GM12878 (cell line): ENCODE measurements around the gene PIERCE2. TPM values are rescaled to one million over a fixed set of nuclear protein-coding genes. Genes with fewer than 3 reads are reported as not detected.
"Not testable (repeated sequence)": the region's sequence is repeated elsewhere in the genome, so short reads cannot be mapped to it uniquely, and the experiment has no call there.

ENCODE experiments used
- ATAC-seq: fragments of 200-7000 bp; cut with Tn5 transposase; 3 replicates; pipeline ENCODE4 v1.9.1; 2020; ENCODE audit warnings: mild to moderate bottlenecking, moderate library complexity
- BruUV-seq: library from RNA; stranded (reverse); fragments of 400-500 nt; replicated peaks from 2 replicates; lab custom pipeline; 2021; lab: Mats Ljungman, UMichigan
- CTCF ChIA-PET: fragments of 300-600 bp; sonication (Branson Sonifier 250); formaldehyde crosslinking; extraction: SDS; loops from one replicate; lab custom pipeline; 2021; ENCODE audit warnings: inconsistent platforms; lab: Yijun Ruan, JAX
- POLR2A ChIA-PET: fragments of 350-600 bp; formaldehyde crosslinking; extraction: SDS; loops from one replicate; lab custom pipeline; 2021; ENCODE audit warnings: inconsistent platforms; lab: Charles Lee
- RAD21 ChIA-PET: fragments of 300-600 bp; sonication (Branson Sonifier 250); formaldehyde crosslinking; loops from one replicate; lab custom pipeline; 2023; ENCODE audit warnings: antibody characterized with exemption; ENCODE audit not compliant: unreplicated experiment; lab: Charles Lee
- SMC1A ChIA-PET: fragments of 300-600 bp; sonication (Branson Sonifier 250); formaldehyde crosslinking; loops from one replicate; lab custom pipeline; 2023; ENCODE audit not compliant: unreplicated experiment, uncharacterized antibody; lab: Charles Lee
- DNase-seq: peaks from one replicate; pipeline ENCODE4 v3.0.0-alpha.2; 2011; ENCODE audit warnings: low read depth, low spot score
- FAIRE-seq: peaks from 3 replicates; lab custom pipeline; 2011; peaks lifted over from hg19 to GRCh38; lab: Jason Lieb, UNC
- H2AFZ ChIP-seq: 2 replicates; pipeline ENCODE4 v1.6.0; 2011; ENCODE audit warnings: low read depth, low read length, control low read depth; ENCODE audit not compliant: control insufficient read depth
- H3K27ac ChIP-seq: 2 replicates; pipeline ENCODE4 v1.5.1; 2011; ENCODE audit warnings: control low read depth; ENCODE audit not compliant: control insufficient read depth, insufficient read depth
- H3K27me3 ChIP-seq, 2 experiments: replicated peaks in 1 of 2; 2 replicates each; pipeline versions ENCODE4 v1.6.0 to v1.6.1; 2011; ENCODE audit warnings: low read length in 1 of 2; ENCODE audit not compliant: control insufficient read depth in 2 of 2, insufficient read depth in 2 of 2
- H3K36me3 ChIP-seq, 2 experiments: 2 replicates each; pipeline ENCODE4 v1.5.1; 2011; ENCODE audit warnings: low read length in 1 of 2; ENCODE audit not compliant: control insufficient read depth in 2 of 2, insufficient read depth in 2 of 2
- H3K4me1 ChIP-seq: 2 replicates; pipeline ENCODE4 v1.6.1; 2011; ENCODE audit warnings: mild to moderate bottlenecking, low read length, moderate library complexity, mixed read lengths; ENCODE audit not compliant: control insufficient read depth, insufficient read depth
- H3K4me2 ChIP-seq: 2 replicates; pipeline ENCODE4 v1.6.0; 2011; ENCODE audit warnings: control low read depth; ENCODE audit not compliant: control insufficient read depth, insufficient read depth
- H3K4me3 ChIP-seq: fragments of 200-600 bp; sonication (generic); 2 replicates; pipeline ENCODE4 v1.5.1; 2016
- H3K79me2 ChIP-seq: 2 replicates; pipeline ENCODE4 v1.6.0; 2011; ENCODE audit warnings: low read length; ENCODE audit not compliant: control insufficient read depth, insufficient read depth
- H3K9ac ChIP-seq: 2 replicates; pipeline ENCODE4 v1.8.0; 2011; ENCODE audit warnings: low read length, control low read depth, mixed read lengths; ENCODE audit not compliant: control insufficient read depth, insufficient read depth
- H3K9me3 ChIP-seq: replicated peaks from 3 replicates; pipeline ENCODE4 v1.5.1; 2011; ENCODE audit warnings: mild to moderate bottlenecking, low read length; ENCODE audit not compliant: control insufficient read depth, insufficient read depth
- H4K20me1 ChIP-seq: 2 replicates; pipeline ENCODE4 v1.6.0; 2011; ENCODE audit not compliant: control insufficient read depth, insufficient read depth
- CBFB ChIP-seq: IDR thresholded peaks from 2 replicates; pipeline ENCODE4 v1.6.1; 2016; ENCODE audit warnings: antibody characterized with exemption, low read depth
- CTCF ChIP-seq, 3 experiments: IDR thresholded peaks in 2 of 3; conservative IDR thresholded peaks in 1 of 3; 2 replicates each; pipeline ENCODE4 v1.5.1; 2011; ENCODE audit warnings: low read depth in 3 of 3, low read length in 3 of 3, mild to moderate bottlenecking in 3 of 3, control low read depth in 2 of 3, moderate library complexity in 2 of 3, inconsistent platforms in 1 of 3, mixed read lengths in 1 of 3; ENCODE audit not compliant: control insufficient read depth in 2 of 3, insufficient read depth in 1 of 3; ENCODE audit errors: extremely low read depth in 1 of 3
- HDAC6 ChIP-seq: fragments of 200-600 bp; sonication (generic); IDR thresholded peaks from one replicate; pipeline ENCODE4 v1.8.0; 2017; ENCODE audit warnings: antibody characterized with exemption; ENCODE audit not compliant: unreplicated experiment
- RAD21 ChIP-seq: IDR thresholded peaks from 2 replicates; pipeline ENCODE4 v1.6.1; 2011; ENCODE audit warnings: mild to moderate bottlenecking, low read depth, low read length, moderate library complexity; ENCODE audit not compliant: insufficient read depth
- SMC3 ChIP-seq: IDR thresholded peaks from 2 replicates; pipeline ENCODE4 v1.6.1; 2011; ENCODE audit warnings: low read length, improper control_type of control experiment, borderline replicate concordance
- WGBS: methylation state at CpG from one replicate; pipeline ENCODE4 v1.1.6; 2016; ENCODE audit warnings: low lambda C conversion rate; ENCODE audit not compliant: insufficient replicate concordance, insufficient coverage; ENCODE audit errors: missing lambda C conversion rate; 5-methylcytosine and 5-hydroxymethylcytosine counted together
- in situ Hi-C: fragments of 300-500 bp; cut with MboI; formaldehyde crosslinking; loops from 9 replicates; pipeline ENCODE4 v1.14.3; 2018; ENCODE audit warnings: mixed read lengths
- intact Hi-C: fragments of 100-400 bp; cut with micrococcal nuclease; formaldehyde crosslinking; loops from one replicate; pipeline ENCODE4 v1.14.2; 2022; ENCODE audit not compliant: unreplicated experiment
- polyA plus RNA-seq, 11 experiments: library from polyadenylated mRNA; depleted of rRNA in 4 of 11; unstranded in 6 of 11; stranded (reverse) in 5 of 11; fragments of >200 nt; fragmentation: Nextera tagmentation in 4 of 11; fragmentation: Illumina TruSeq in 1 of 11; extraction: Ambion mirVana in 4 of 11; extraction: Trizol in 1 of 11; gene quantifications; 1 replicate in 1 of 11; 2 replicates in 10 of 11; pipeline versions ENCODE4 v1.2.1 to v1.2.3, GENCODE V29; 2011 to 2016; ENCODE audit warnings: inconsistent platforms in 2 of 11, missing spikeins in 2 of 11, low read depth in 1 of 11
- total RNA-seq, 4 experiments: library from RNA; depleted of rRNA in 3 of 4; stranded (reverse); fragments of >200 nt in 3 of 4; fragmentation: Illumina TruSeq in 1 of 4; extraction: Trizol in 1 of 4; gene quantifications; 2 replicates each; pipeline versions ENCODE4 v1.2.1 to v1.2.3, GENCODE V29; 2013 to 2021

The PIERCE2 gene
- total and polyA plus RNA-seq, 10 of the 15 experiments (the other 5 are each of a cell fraction or from before 2014, with no cell fraction given) = 0.33 to 1.4 (median 0.89) TPM; not detected in 1

DNA sequence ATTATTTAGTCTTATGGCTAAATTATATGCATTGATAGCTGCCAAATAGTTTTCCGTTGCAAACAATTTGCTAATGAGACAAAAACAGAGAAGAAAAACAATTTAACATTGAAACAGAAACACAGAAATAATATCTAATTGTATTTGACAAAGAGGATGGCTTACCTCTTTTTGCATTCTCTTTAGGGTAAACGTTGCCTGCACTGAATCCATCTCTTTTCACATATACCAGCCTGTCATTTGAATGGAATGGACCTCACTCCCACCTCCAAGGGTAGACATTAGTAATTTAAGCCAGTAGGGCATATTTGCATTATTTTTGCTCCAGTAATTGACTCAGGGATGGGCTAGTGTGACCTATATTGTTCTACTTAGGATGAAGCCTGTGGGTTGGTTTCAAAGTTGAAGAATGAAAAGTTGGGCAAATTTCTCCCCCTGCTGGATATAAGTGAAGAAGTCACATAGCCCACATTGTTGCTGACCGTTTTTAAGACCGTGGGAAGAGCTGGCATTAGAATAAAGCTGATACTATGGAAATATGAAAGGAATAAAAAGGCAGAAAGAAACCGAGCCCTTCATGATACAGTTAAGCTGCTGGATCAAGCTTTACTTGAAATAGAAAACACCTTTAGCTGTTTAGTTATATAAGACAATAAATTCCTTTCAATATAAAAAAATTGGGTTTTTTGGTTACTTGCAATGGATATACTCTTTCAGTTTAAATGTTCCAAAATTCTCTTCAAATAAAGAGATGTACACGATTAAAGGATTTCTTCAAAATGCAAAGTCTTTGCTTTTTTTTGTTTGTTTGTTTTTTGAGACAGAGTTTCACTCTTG, 26.9 kb downstream of the PIERCE2 start:
- no peaks in the 10 kb centered on the region for H3K9me3 ChIP-seq
- DNase-seq = no peak
- H3K4me1 ChIP-seq = no peaks in the 10 kb centered on the region
- intact Hi-C loops (loop anchor here (1.0 to 10.0 kb wide), 4 partner anchors 145 to 1470 kb away; no protein-coding TSS in a partner anchor), in situ Hi-C loops (loop anchor here (5.0 to 25.0 kb wide), 3 partner anchors 218 to 1623 kb away; no protein-coding TSS in a partner anchor)
- no peaks in the 10 kb centered on the region for H4K20me1 ChIP-seq
- H3K36me3 ChIP-seq = no peaks in the 10 kb centered on the region
- no peak overlapping the region for H3K9ac ChIP-seq
- peak; percentile 94 for ATAC-seq
- TF ChIP-seq CBFB = no peak
- no peak for TF ChIP-seq HDAC6
- peak; percentile 78 for TF ChIP-seq RAD21
- TF ChIP-seq SMC3 = peak; percentile 65; the same call in 1 of the 2 replicates
- peak; percentile 54 to 66 (median 56) for TF ChIP-seq CTCF (IDR thresholded peaks at IDR 0.05 in 2 of 3, conservative IDR thresholded peaks at IDR 0.05 in 1 of 3; ENCODE audit: control insufficient read depth in 2 of 3, extremely low read depth in 1 of 3, insufficient read depth in 1 of 3, low read depth in 3 of 3, low read length in 3 of 3)
- no peak overlapping the region for H3K27ac ChIP-seq
- 13% methylated on average over 6 of the region's 6 CpGs for WGBS
- RAD21 ChIA-PET = interaction anchor here (0.6 to 3.2 kb wide), 14 partner anchors 10 to 1543 kb away, joined by 3 to 33 read pairs (median 3); partner anchors contain the start of genes CCPG1, PIERCE2, PIGB and PIGBOS1
- H3K79me2 ChIP-seq = no peaks in the 10 kb centered on the region
- H2AFZ ChIP-seq = no peak overlapping the region
- POLR2A ChIA-PET = no interaction called here
- CTCF ChIA-PET = interaction anchor here (0.6 to 4.3 kb wide), 46 partner anchors 8 to 1543 kb away, joined by 3 to 60 read pairs (median 4); partner anchors contain the start of genes CCPG1 and PIERCE2
- H3K4me3 ChIP-seq = no peak overlapping the region
- no peaks in the 10 kb centered on the region for H3K27me3 ChIP-seq
- FAIRE-seq = peak; percentile 93
- SMC1A ChIA-PET = interaction anchor here (0.7 to 3.1 kb wide), 20 partner anchors 9 to 1543 kb away, joined by 3 to 44 read pairs (median 4); partner anchors contain the start of genes CCPG1, PIERCE2, PIGB and PIGBOS1
- BruUV-seq = no TSS peak
- H3K4me2 ChIP-seq = no peak overlapping the region

GRCh38 chr15:55443141-55443540, 34.8 kb downstream of the PIERCE2 start:
- H3K9me3 ChIP-seq, CTCF ChIA-PET, SMC1A ChIA-PET, H2AFZ ChIP-seq, H3K9ac ChIP-seq, intact Hi-C loops, H3K36me3 ChIP-seq, RAD21 ChIA-PET, FAIRE-seq, H3K27me3 ChIP-seq, POLR2A ChIA-PET, H3K4me1 ChIP-seq, H3K27ac ChIP-seq, BruUV-seq, H3K4me3 ChIP-seq, ATAC-seq, H3K4me2 ChIP-seq, DNase-seq, H4K20me1 ChIP-seq, H3K79me2 ChIP-seq: not testable (repeated sequence)
- in situ Hi-C loops = loop anchor here (25.0 kb wide), 2 partner anchors 1481 to 1631 kb away; no protein-coding TSS in a partner anchor
- WGBS = 92% methylated on average over 15 of the region's 15 CpGs

DNA sequence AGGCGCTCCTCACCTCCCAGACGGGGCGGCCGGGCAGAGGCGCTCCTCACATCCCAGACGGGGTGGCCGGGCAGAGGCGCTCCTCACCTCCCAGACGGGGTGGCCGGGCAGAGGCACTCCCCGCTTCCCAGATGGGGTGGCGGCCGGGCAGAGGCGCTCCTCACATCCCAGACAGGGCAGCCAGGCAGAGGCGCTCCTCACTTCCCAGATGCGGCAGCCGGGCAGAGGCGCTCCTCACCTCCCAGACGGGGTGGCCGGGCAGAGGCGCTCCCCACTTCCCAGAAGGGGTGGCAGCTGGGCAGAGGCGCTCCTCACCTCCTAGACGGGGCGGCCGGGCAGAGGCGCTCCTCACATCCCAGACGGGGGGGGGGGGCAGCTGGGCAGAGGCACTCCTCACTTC, 37.6 kb downstream of the PIERCE2 start:
- ATAC-seq, H3K36me3 ChIP-seq, H3K9ac ChIP-seq, H3K27ac ChIP-seq, SMC1A ChIA-PET, BruUV-seq, H2AFZ ChIP-seq, H3K4me3 ChIP-seq, H3K9me3 ChIP-seq, H3K4me2 ChIP-seq, H3K4me1 ChIP-seq, DNase-seq, FAIRE-seq, H4K20me1 ChIP-seq, intact Hi-C loops, RAD21 ChIA-PET, H3K79me2 ChIP-seq, POLR2A ChIA-PET, CTCF ChIA-PET, H3K27me3 ChIP-seq: not testable (repeated sequence)
- WGBS = 87% methylated on average over 12 of the region's 27 CpGs
- in situ Hi-C loops = loop anchor here (25.0 kb wide), 2 partner anchors 1484 to 1634 kb away; no protein-coding TSS in a partner anchor
